Activated CD8-positive, alpha-beta T cell treated with anti-CD3 and anti-CD28 coated beads for 36 hours (primary cell): ENCODE results near the gene WNT7B. TPM values are rescaled to one million over a fixed set of nuclear protein-coding genes. Genes with fewer than 3 reads are reported as not detected.

Source experiments
- ATAC-seq: fragments of 200-7000 bp; cut with Tn5 transposase; one replicate; pipeline ENCODE4 v1.10.0; 2021; ENCODE audit warnings: mild to moderate bottlenecking, moderate library complexity
- CTCF ChIA-PET: fragments of 350-600 bp; sonication (Branson Sonifier 250); formaldehyde crosslinking; loops from one replicate; lab custom pipeline; 2021; ENCODE audit warnings: antibody characterized with exemption; lab: Charles Lee
- POLR2A ChIA-PET: fragments of 350-600 bp; sonication (Branson Sonifier 250); formaldehyde crosslinking; loops from one replicate; lab custom pipeline; 2021; ENCODE audit warnings: antibody characterized with exemption; lab: Charles Lee
- DNase-seq: peaks from one replicate; pipeline ENCODE4 v3.0.0-alpha.2; 2020
- H3K27ac Mint-ChIP-seq: one replicate; pipeline ENCODE4 v1.8.0; 2021; ENCODE audit warnings: mild to moderate bottlenecking, mixed read lengths
- H3K27me3 Mint-ChIP-seq: one replicate; pipeline ENCODE4 v1.8.0; 2021; ENCODE audit warnings: mixed read lengths
- H3K36me3 Mint-ChIP-seq: one replicate; pipeline ENCODE4 v1.8.0; 2021; ENCODE audit warnings: low read depth, mixed read lengths
- H3K4me1 Mint-ChIP-seq: one replicate; pipeline ENCODE4 v1.8.0; 2021; ENCODE audit warnings: low read depth, mixed read lengths
- H3K4me3 Mint-ChIP-seq: one replicate; pipeline ENCODE4 v1.8.0; 2021; ENCODE audit warnings: mild to moderate bottlenecking, moderate library complexity, mixed read lengths
- H3K9me3 Mint-ChIP-seq: one replicate; pipeline ENCODE4 v1.8.0; 2021; ENCODE audit warnings: mixed read lengths
- intact Hi-C: fragments of 100-400 bp; cut with micrococcal nuclease; formaldehyde crosslinking; loops from one replicate; pipeline ENCODE4 v1.10.0; 2022
- total RNA-seq, 2 experiments: library from RNA; stranded (reverse); gene quantifications; one replicate each; pipeline ENCODE4 v1.2.3, GENCODE V29; 2021
- TF ChIP-seq, protein P1 (sequence below): fragments of 200-600 bp; IDR thresholded peaks from one replicate; pipeline ENCODE4 v1.8.0; 2022; ENCODE audit warnings: antibody characterized with exemption, mild to moderate bottlenecking

WNT7B gene
- total RNA-seq, 2 experiments from 2014 or later = not detected

- no peak for DNase-seq
- Mint-ChIP-seq H3K27me3 (no peaks in the 10 kb centered on the region), H3K36me3 (no peaks in the 10 kb centered on the region), H3K4me3 (no peak overlapping the region), H3K27ac (no peak overlapping the region), H3K9me3 (no peaks in the 10 kb centered on the region), H3K4me1 (no peaks in the 10 kb centered on the region)
- POLR2A ChIA-PET = interaction anchor here (0.7 kb wide), 1 partner anchor 12 kb away, joined by 3 read pairs; no protein-coding TSS in a partner anchor
- intact Hi-C loops = no loop called here
- CTCF ChIA-PET = interaction anchor here (1.2 to 3.6 kb wide), 5 partner anchors 13 to 98 kb away, joined by 3 to 34 read pairs (median 18); no protein-coding TSS in a partner anchor
- TF ChIP-seq, protein P1, sequence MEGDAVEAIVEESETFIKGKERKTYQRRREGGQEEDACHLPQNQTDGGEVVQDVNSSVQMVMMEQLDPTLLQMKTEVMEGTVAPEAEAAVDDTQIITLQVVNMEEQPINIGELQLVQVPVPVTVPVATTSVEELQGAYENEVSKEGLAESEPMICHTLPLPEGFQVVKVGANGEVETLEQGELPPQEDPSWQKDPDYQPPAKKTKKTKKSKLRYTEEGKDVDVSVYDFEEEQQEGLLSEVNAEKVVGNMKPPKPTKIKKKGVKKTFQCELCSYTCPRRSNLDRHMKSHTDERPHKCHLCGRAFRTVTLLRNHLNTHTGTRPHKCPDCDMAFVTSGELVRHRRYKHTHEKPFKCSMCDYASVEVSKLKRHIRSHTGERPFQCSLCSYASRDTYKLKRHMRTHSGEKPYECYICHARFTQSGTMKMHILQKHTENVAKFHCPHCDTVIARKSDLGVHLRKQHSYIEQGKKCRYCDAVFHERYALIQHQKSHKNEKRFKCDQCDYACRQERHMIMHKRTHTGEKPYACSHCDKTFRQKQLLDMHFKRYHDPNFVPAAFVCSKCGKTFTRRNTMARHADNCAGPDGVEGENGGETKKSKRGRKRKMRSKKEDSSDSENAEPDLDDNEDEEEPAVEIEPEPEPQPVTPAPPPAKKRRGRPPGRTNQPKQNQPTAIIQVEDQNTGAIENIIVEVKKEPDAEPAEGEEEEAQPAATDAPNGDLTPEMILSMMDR = no peak
- no peak for ATAC-seq
Measured at GRCh38 chr22:46018859-46019258, 41.9 kb upstream of the WNT7B start.

DNA sequence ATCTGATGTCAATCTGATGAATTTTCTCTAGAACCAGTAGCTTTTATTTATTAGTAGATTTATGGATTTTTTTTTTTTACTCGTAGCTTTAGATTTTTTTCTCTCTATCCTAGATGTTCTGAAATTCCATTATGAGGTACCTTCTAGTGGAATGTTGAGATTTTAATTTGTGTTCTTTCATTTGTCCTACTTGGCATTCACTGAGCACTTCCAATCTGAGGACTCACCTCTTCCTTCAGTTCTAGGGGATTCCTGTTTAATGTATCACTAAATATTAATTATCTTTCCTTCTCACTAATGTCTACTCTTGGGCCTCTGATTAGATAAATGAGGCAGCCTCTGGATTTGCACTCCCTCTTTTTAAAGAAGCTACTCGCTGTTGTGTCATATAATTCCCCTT, 40.2 kb upstream of the WNT7B start:
- Mint-ChIP-seq H3K4me1 (peaks cover 4% of the 10 kb centered on the region), H3K9me3 (no peaks in the 10 kb centered on the region), H3K27me3 (no peaks in the 10 kb centered on the region), H3K27ac (no peak overlapping the region), H3K4me3 (no peak overlapping the region), H3K36me3 (no peaks in the 10 kb centered on the region)
- CTCF ChIA-PET = interaction anchor here (1.1 to 3.6 kb wide), 7 partner anchors 9 to 153 kb away, joined by 3 to 34 read pairs (median 13); no protein-coding TSS in a partner anchor
- DNase-seq (no peak), ATAC-seq (no peak)
- TF ChIP-seq, protein P1 = no peak
- POLR2A ChIA-PET = interaction anchor here (0.6 to 1.0 kb wide), 3 partner anchors 10 to 21 kb away, joined by 3 read pairs; no protein-coding TSS in a partner anchor
- intact Hi-C loops = no loop called here

- DNase-seq = peak; percentile 95
- ATAC-seq = peak; percentile 99
- intact Hi-C loops = loop anchor here (5.0 kb wide), 1 partner anchor 104 kb away; no protein-coding TSS in a partner anchor
- peak overlapping the region; percentile 87 for H3K27ac Mint-ChIP-seq
- peaks cover 5% of the 10 kb centered on the region for H3K9me3 Mint-ChIP-seq
- H3K36me3 Mint-ChIP-seq = no peaks in the 10 kb centered on the region
- H3K4me3 Mint-ChIP-seq = peak overlapping the region; percentile 76
- ChIA-PET POLR2A (interaction anchor here (0.7 to 1.8 kb wide), 8 partner anchors 8 to 103 kb away, joined by 3 to 7 read pairs (median 3); no protein-coding TSS in a partner anchor), CTCF (interaction anchor here (0.7 to 3.6 kb wide), 21 partner anchors 8 to 323 kb away, joined by 3 to 37 read pairs (median 5); no protein-coding TSS in a partner anchor)
- TF ChIP-seq, protein P1 = peak; percentile 73
- H3K27me3 Mint-ChIP-seq = no peaks in the 10 kb centered on the region
- peaks cover 4% of the 10 kb centered on the region for H3K4me1 Mint-ChIP-seq
Measured at GRCh38 chr22:46013460-46014416, 36.8 kb upstream of the WNT7B start.

DNA sequence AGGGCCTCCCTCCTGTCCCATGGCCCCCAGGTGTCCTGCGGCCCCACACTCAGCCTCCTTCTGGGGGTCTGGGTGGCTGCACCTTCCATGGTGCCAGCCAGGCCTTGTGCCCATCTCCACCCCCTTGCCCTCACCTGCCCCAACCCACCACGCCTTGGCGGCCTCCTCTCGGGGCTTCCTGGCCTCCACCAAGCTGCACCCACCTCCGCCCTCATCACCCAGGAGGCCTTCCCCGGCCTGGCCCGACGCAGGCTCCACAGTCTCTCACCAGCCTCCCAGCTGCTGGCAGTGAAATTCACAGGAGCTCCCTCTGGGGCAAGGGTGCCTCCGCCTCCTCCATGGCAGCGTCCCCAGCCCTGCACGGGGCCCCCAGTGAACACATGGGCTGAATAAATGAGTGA, 35.9 kb upstream of the WNT7B start:
- Mint-ChIP-seq H3K36me3 (no peaks in the 10 kb centered on the region), H3K9me3 (peaks cover 5% of the 10 kb centered on the region), H3K27me3 (no peaks in the 10 kb centered on the region), H3K27ac (no peak overlapping the region), H3K4me3 (peak overlapping the region; percentile 76), H3K4me1 (peaks cover 4% of the 10 kb centered on the region)
- ChIA-PET POLR2A (interaction anchor here (0.8 to 1.6 kb wide), 7 partner anchors 9 to 380 kb away, joined by 3 to 6 read pairs (median 3); no protein-coding TSS in a partner anchor), CTCF (interaction anchor here (0.7 to 3.6 kb wide), 21 partner anchors 7 to 324 kb away, joined by 3 to 37 read pairs (median 5); no protein-coding TSS in a partner anchor)
- DNase-seq (no peak), ATAC-seq (no peak)
- TF ChIP-seq, protein P1 = no peak
- intact Hi-C loops = loop anchor here (5.0 kb wide), 1 partner anchor 104 kb away; no protein-coding TSS in a partner anchor
